Measurements from ENCODE around the gene DRAP1. TPM values are rescaled to one million over a fixed set of nuclear protein-coding genes. Genes with fewer than 3 reads are reported as not detected.
A peak's percentile ranks its signal among the peaks of the same experiment; 100 is the strongest.

The DRAP1 gene
- total RNA-seq, 6 donors from 2014 or later: 60.3 to 111 (median 80.0) TPM

- ATAC-seq (ENCODE audit: low FRiP score in 2 of 2) (no peak), DNase-seq (no peak)
- Histone ChIP-seq H3K27me3 (no peaks in the 10 kb centered on the region), H3K4me3 (peak overlapping the region in 3 of 4 donors; percentile 60 to 86 (median 71)), H3K36me3 (peaks cover 6 to 47% (median 30%) of the 10 kb centered on the region in 4 donors), H3K9me3 (no peaks in the 10 kb centered on the region), H3K27ac (peak overlapping the region; percentile 94 to 98 (median 94)), H3K4me1 (peaks cover 34 to 53% (median 44%) of the 10 kb centered on the region in 4 donors)
- 82 to 86% methylated on average over 14 of the region's 14 CpGs for WGBS, 2 donors
- TF ChIP-seq POLR2AphosphoS5 (IDR thresholded peaks at IDR 0.05) (no peak), POLR2A (IDR thresholded peaks at IDR 0.05) (no peak), CTCF (IDR thresholded peaks at IDR 0.05) (no peak), EP300 (IDR thresholded peaks at IDR 0.05) (no peak)
Measured at GRCh38 chr11:65886826-65887722, 32.2 kb upstream of the DRAP1 start.

- no peak for DNase-seq
- Histone ChIP-seq H3K4me3 (peak overlapping the region; percentile 60 to 87 (median 78)), H3K36me3 (peaks cover 3 to 40% (median 25%) of the 10 kb centered on the region in 4 donors), H3K27me3 (no peaks in the 10 kb centered on the region), H3K9me3 (no peaks in the 10 kb centered on the region), H3K4me1 (peaks cover 40 to 59% (median 51%) of the 10 kb centered on the region in 4 donors), H3K27ac (peak overlapping the region; percentile 94 to 98 (median 94))
- 2 to 83% methylated on average over 1 to 21 of the region's 23 CpGs for WGBS, 2 donors
- no peak for TF ChIP-seq POLR2AphosphoS5 (IDR thresholded peaks at IDR 0.05)
- TF ChIP-seq EP300 (IDR thresholded peaks at IDR 0.05): no peak
- TF ChIP-seq POLR2A (IDR thresholded peaks at IDR 0.05): no peak
- no peak for ATAC-seq (ENCODE audit: low FRiP score in 2 of 2)
Measured at GRCh38 chr11:65887723-65888162, 31.5 kb upstream of the DRAP1 start.

GRCh38 chr11:65888163-65888814 is 30.9 kb upstream of the DRAP1 start, which contains the start of gene FIBP:
FIBP (minus strand) TSS chr11:65888471; CDS start chr11:65888418, 53 bp downstream.
- Histone ChIP-seq H3K9me3 (no peaks in the 10 kb centered on the region), H3K27me3 (no peaks in the 10 kb centered on the region), H3K4me1 (peaks cover 46 to 65% (median 56%) of the 10 kb centered on the region in 4 donors), H3K4me3 (peak within 1 kb of the TSS; percentile 60 to 87 (median 78)), H3K27ac (peak within 1 kb of the TSS; percentile 94 to 98 (median 94)), H3K36me3 (peaks cover 3 to 34% (median 19%) of the 10 kb centered on the region in 4 donors)
- WGBS, 2 donors: 1% methylated on average over 19 to 34 of the region's 57 CpGs
- peak in 3 of 4 donors; percentile 48 to 88 (median 81) for TF ChIP-seq POLR2A (IDR thresholded peaks at IDR 0.05)
- TF ChIP-seq EP300 (IDR thresholded peaks at IDR 0.05): peak in 1 of 4 donors; percentile 19
- peak; percentile 88 to 93 for TF ChIP-seq POLR2AphosphoS5 (IDR thresholded peaks at IDR 0.05)
- peak; percentile 91 to 99 (median 98) for TF ChIP-seq CTCF (IDR thresholded peaks at IDR 0.05)
- ATAC-seq (ENCODE audit: low FRiP score in 2 of 2): peak; percentile 87 to 94
- DNase-seq: peak; percentile 98 to 99

GRCh38 chr11:65890324-65891218 is 28.7 kb upstream of the DRAP1 start, which contains the start of gene CCDC85B:
CCDC85B (plus strand) TSS chr11:65890673; CDS start chr11:65890784, 111 bp downstream.
- Histone ChIP-seq H3K4me3 (peak within 1 kb of the TSS; percentile 50 to 86 (median 76)), H3K27ac (peak within 1 kb of the TSS; percentile 94 to 98 (median 94)), H3K27me3 (no peaks in the 10 kb centered on the region), H3K36me3 (peaks cover 0 to 13% (median 2%) of the 10 kb centered on the region in 4 donors), H3K4me1 (peaks cover 51 to 69% (median 62%) of the 10 kb centered on the region in 4 donors), H3K9me3 (no peaks in the 10 kb centered on the region)
- peak; percentile 89 to 91 for ATAC-seq (ENCODE audit: low FRiP score in 2 of 2)
- peak; percentile 99 to 100 for DNase-seq
- TF ChIP-seq POLR2A (IDR thresholded peaks at IDR 0.05) (peak in 3 of 4 donors; percentile 91 to 98 (median 96)), EP300 (IDR thresholded peaks at IDR 0.05) (peak in 1 of 4 donors; percentile 37), CTCF (IDR thresholded peaks at IDR 0.05) (peak in 5 of 6 experiments; percentile 11 to 51 (median 30)), POLR2AphosphoS5 (IDR thresholded peaks at IDR 0.05) (peak; percentile 87 to 91)
- 0 to 1% methylated on average over 20 to 59 of the region's 94 CpGs for whole genome bisulfite sequencing, 2 donors
